BJ (cell line): ENCODE measurements around the gene KCNE1. TPM values are rescaled to one million over a fixed set of nuclear protein-coding genes. Genes with fewer than 3 reads are reported as not detected.
"Not testable (repeated sequence)": the region's sequence is repeated elsewhere in the genome, so short reads cannot be mapped to it uniquely, and the experiment has no call there.

Source experiments
- CTCF ChIA-PET: fragments of 350-600 bp; formaldehyde crosslinking; extraction: SDS; loops from one replicate; lab custom pipeline; 2021; ENCODE audit warnings: antibody characterized with exemption, inconsistent platforms; lab: Yijun Ruan, JAX
- POLR2A ChIA-PET: fragments of 300-600 bp; sonication (Branson Sonifier 250); formaldehyde crosslinking; extraction: SDS; loops from one replicate; lab custom pipeline; 2021; ENCODE audit warnings: antibody characterized with exemption; lab: Charles Lee
- DNase-seq: peaks from one replicate; pipeline ENCODE4 v3.0.0-alpha.2; 2011; ENCODE audit warnings: low read depth
- H3K27me3 ChIP-seq: 2 replicates; pipeline ENCODE4 v1.6.0; 2011; ENCODE audit warnings: low read length; ENCODE audit not compliant: control insufficient read depth, insufficient read depth
- H3K36me3 ChIP-seq: 2 replicates; pipeline ENCODE4 v1.5.1; 2011; ENCODE audit warnings: low read length; ENCODE audit not compliant: control insufficient read depth, insufficient read depth
- H3K4me3 ChIP-seq: 2 replicates; pipeline ENCODE4 v1.5.1; 2011; ENCODE audit warnings: low read depth, mild to moderate bottlenecking, control low read depth, low read length
- polyA plus RNA-seq: library from polyadenylated mRNA; depleted of rRNA; stranded (reverse); fragments of >200 nt; gene quantifications from 2 replicates; pipeline ENCODE4 v1.2.3, GENCODE V29; 2011
- TF ChIP-seq, protein P1 (sequence below): IDR thresholded peaks from 2 replicates; pipeline ENCODE4 v1.5.1; 2011; ENCODE audit warnings: low read depth, mild to moderate bottlenecking, control low read depth, inconsistent platforms, low read length, moderate library complexity; ENCODE audit not compliant: insufficient read depth

KCNE1 gene
- polyA plus RNA-seq, 1 experiment: 0.47 TPM

DNA sequence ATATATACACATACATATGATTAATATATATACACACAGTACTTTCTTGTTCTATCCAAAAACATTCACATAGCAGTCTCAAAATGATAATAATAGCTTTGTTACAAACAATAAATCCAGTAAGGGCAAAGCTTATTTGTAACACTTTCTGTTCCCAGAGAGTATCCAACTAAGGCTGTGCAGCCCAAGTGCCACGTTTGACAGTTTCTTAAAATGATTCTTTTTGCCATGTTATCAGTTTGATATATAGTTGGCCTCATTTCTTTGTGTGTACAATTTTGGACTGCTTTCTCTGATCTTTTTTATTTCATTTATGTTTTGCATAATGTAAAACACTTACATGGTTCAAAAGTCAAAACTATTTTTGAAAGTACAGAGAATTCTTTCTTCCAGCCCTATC lies 11.8 kb downstream of the KCNE1 start:
- TF ChIP-seq, protein P1, sequence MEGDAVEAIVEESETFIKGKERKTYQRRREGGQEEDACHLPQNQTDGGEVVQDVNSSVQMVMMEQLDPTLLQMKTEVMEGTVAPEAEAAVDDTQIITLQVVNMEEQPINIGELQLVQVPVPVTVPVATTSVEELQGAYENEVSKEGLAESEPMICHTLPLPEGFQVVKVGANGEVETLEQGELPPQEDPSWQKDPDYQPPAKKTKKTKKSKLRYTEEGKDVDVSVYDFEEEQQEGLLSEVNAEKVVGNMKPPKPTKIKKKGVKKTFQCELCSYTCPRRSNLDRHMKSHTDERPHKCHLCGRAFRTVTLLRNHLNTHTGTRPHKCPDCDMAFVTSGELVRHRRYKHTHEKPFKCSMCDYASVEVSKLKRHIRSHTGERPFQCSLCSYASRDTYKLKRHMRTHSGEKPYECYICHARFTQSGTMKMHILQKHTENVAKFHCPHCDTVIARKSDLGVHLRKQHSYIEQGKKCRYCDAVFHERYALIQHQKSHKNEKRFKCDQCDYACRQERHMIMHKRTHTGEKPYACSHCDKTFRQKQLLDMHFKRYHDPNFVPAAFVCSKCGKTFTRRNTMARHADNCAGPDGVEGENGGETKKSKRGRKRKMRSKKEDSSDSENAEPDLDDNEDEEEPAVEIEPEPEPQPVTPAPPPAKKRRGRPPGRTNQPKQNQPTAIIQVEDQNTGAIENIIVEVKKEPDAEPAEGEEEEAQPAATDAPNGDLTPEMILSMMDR: no peak
- Histone ChIP-seq H3K36me3 (no peaks in the 10 kb centered on the region), H3K4me3 (no peak overlapping the region), H3K27me3 (peaks cover 9% of the 10 kb centered on the region)
- ChIA-PET POLR2A (no interaction called here), CTCF (interaction anchor here (1.1 to 3.5 kb wide), 3 partner anchors 11 to 83 kb away, joined by 6 to 26 read pairs (median 10); partner anchors contain the start of gene KCNE1)
- DNase-seq: no peak

DNA sequence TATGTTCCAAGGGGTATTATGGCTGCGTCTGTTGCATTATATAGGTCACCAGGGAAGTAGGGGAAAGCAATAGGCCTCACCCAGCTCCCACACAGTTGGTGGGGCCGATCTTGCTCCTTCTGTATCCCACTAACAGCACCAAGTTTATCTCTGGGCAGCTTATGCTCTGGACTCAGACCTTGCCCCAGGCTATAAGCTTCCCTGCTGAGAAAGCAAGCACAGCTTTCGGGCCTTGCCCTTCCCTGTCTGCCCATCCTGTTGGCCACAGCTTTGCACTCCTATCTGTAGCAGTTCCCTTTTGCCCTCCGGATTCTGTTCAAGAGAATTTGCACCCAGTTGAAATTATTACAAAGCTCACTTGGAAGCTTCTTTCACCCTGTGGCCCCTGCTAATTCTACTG lies 12.9 kb downstream of the KCNE1 start:
- ChIA-PET POLR2A (no interaction called here), CTCF (interaction anchor here (0.7 to 3.5 kb wide), 4 partner anchors 12 to 148 kb away, joined by 3 to 26 read pairs (median 4); partner anchors contain the start of gene KCNE1)
- no peak for DNase-seq
- H3K36me3 ChIP-seq: no peaks in the 10 kb centered on the region
- no peak overlapping the region for H3K4me3 ChIP-seq
- TF ChIP-seq, protein P1: no peak
- peaks cover 9% of the 10 kb centered on the region for H3K27me3 ChIP-seq

DNA sequence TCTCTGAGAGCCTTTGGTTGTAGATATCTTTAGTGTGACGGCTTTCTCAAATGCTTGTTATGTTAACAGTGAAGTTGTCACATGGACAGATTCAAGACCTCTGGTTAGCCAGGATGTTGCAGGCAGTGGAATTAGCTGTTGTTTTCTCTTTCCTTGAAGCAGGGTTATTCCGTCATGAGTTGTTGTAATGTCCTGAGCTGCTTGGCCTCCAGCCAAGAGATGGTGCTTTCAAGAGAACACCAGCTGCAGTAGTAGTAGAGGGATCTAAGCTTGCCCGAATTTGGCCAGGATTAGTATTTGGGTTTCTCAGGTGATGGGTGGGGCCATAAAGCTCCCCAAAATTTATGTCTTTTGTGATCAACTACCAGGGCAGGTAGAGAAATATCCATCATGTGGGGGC lies 13.4 kb downstream of the KCNE1 start:
- no peak for DNase-seq
- no peaks in the 10 kb centered on the region for H3K36me3 ChIP-seq
- ChIA-PET CTCF (interaction anchor here (0.6 to 3.5 kb wide), 3 partner anchors 8 to 77 kb away, joined by 3 to 26 read pairs (median 7); partner anchors contain the start of gene KCNE1), POLR2A (no interaction called here)
- TF ChIP-seq, protein P1: no peak
- H3K27me3 ChIP-seq: peaks cover 9% of the 10 kb centered on the region
- H3K4me3 ChIP-seq: no peak overlapping the region

DNA sequence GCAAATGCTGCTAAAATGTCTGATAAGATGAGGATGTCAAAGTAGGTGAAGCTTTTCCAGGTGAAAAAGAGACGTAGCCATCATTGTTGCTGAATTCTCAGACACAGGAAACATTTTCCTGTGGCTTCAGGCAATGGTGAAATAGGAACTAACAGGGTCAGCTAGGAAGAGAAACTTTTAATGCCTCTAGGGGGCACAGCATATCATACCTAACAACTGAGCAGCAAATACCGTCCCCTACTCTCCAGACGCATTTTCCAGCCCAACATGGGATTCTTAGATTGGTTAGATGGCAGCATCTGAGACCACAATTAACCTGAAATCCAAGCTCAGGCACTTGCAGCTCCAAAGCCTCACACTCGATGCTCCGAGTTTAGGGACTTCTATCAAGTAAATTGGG lies 28.2 kb downstream of the KCNE1 start:
- H3K4me3 ChIP-seq, POLR2A ChIA-PET, H3K36me3 ChIP-seq, DNase-seq, CTCF ChIA-PET, H3K27me3 ChIP-seq: not testable (repeated sequence)

DNA sequence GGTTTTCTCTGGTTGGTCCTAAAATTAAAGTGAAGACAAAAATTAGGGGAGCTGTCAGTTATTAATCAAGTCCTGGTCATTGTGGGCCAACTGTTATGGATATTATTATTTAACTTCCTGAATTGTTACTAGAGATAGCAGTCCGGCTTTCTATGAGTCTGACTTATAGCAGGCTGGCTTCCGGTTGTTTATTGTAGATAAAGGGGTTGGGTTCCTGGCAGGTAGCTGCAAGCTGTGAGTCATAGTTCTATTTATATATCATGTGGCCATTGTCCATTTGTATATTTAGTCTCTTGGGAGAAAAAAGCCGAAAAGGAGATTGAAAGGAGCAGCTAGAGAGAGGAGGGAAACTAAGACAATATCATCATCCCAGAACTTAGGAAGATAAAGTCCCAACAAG lies 28.6 kb downstream of the KCNE1 start:
- H3K27me3 ChIP-seq, H3K36me3 ChIP-seq, CTCF ChIA-PET, DNase-seq, H3K4me3 ChIP-seq, POLR2A ChIA-PET: not testable (repeated sequence)

DNA sequence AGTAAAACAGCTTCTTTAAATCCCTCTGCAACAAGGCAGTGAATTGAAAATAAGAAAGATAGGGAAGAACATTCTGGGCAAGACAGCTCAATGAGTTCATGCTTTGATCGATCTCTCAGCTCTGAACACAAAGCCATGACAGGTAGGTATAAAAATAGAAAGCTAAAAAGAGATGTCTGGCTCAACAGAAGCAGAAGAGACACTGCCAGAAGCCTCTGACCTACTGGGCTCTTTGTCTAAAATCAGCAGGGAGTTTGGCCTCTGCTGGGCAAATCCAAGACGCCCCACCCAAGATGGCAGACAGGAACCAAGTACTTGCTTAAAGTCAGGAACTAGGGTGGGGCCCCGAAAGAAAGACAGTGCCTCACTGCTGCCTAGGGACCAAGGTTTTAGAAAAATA lies 44.7 kb downstream of the KCNE1 start:
- POLR2A ChIA-PET, H3K36me3 ChIP-seq, H3K4me3 ChIP-seq, DNase-seq, CTCF ChIA-PET, H3K27me3 ChIP-seq: not testable (repeated sequence)

DNA sequence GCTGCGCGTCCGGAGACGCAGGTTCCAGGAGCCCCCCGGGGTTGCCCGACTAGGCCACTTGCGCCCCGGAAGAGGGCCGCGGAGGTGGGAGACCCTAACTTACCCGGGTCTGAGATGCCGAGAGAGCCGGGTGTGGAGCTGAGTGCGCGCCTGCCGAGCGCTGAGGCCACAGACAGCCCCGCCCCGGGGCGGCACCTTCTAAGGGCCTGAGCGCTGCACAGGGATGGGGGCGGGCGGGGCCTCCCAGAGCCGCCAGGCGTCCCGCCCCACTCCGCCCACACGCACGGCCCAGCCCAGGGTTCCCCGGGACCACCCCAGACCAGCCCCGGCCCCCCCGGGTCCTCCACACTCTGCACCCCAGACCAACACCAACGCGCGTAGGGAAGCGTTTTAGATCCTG lies 52.6 kb downstream of the KCNE1 start:
- H3K36me3 ChIP-seq, POLR2A ChIA-PET, CTCF ChIA-PET: not testable (repeated sequence)

DNA sequence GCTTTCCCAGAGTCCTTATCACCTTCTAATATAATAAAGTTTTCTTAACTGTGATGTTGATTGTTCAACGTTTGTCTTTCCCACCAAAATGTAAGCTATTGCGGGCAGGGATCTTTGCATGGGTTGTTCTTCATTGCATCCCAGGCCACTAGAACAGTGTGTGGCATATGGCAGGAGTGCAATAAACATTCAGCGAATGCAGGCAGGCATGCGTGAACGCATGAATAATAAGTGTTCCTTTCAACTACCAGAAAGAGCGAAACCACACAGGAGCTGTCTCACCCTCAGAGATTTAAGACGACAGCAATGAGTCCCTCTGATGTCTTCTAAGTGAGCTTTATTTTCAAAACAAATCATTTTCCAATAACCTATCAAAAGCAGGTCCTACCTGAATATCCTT lies 53.7 kb downstream of the KCNE1 start:
- DNase-seq, H3K36me3 ChIP-seq, POLR2A ChIA-PET, H3K4me3 ChIP-seq, H3K27me3 ChIP-seq, CTCF ChIA-PET: not testable (repeated sequence)

More for the DNA sequence above, 52.6 kb downstream of the KCNE1 start:
- not testable (repeated sequence) for H3K4me3 ChIP-seq, H3K27me3 ChIP-seq, DNase-seq

DNA sequence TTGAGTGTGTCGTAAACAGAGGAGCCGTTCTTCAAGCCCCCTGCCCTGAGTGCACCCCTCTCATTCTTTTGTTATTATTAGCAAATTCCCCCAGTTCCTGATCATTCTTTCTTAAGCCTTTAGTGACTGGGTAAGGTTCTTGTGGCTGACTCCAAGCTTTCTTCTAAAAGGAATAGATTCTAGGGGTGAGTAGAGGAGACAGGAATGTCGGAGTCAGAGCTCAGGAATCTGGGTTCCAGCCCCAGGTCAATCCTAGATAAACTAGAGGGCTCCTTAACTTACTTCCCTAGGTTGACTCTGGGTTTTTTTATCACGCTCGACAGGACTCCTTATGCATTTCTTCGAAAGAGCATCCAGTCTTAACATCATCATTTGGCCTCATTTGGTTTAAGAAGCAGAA lies 55.8 kb downstream of the KCNE1 start:
- CTCF ChIA-PET: not testable (repeated sequence)

DNA sequence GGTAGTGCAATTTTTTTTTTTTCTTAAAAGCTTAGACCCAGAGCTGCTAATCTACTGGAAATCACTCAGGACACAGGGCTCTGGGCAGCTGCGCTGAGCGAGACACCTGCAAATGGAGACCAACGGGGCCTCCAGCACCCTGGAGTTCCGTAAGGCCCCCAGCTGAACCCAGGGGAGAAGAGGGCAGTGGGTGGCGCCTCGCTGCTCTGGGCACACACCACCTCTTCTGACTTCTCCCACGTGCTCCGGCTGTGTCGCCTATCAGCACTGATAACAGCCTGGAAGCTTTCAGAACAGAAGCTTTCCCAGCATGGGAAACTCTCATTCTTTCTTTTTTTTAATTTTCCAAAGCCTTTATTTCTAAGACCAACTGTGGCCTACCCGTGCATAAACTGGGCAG lies 56.4 kb downstream of the KCNE1 start:
- DNase-seq, POLR2A ChIA-PET, H3K4me3 ChIP-seq, H3K27me3 ChIP-seq, H3K36me3 ChIP-seq, CTCF ChIA-PET: not testable (repeated sequence)

More for the DNA sequence above, 55.8 kb downstream of the KCNE1 start:
- H3K36me3 ChIP-seq, POLR2A ChIA-PET, DNase-seq, H3K4me3 ChIP-seq, H3K27me3 ChIP-seq: not testable (repeated sequence)
